OCI-LY7 (cell line): ENCODE results near the gene EIPR1. TPM values are rescaled to one million over a fixed set of nuclear protein-coding genes. Genes with fewer than 3 reads are reported as not detected.

Source experiments
- BruUV-seq: library from RNA; stranded (reverse); fragments of 400-500 nt; replicated peaks from 2 replicates; lab custom pipeline; 2021; lab: Mats Ljungman, UMichigan
- CTCF ChIA-PET: fragments of 300-600 bp; sonication (Branson Sonifier 250); formaldehyde crosslinking; loops from one replicate; lab custom pipeline; 2022; ENCODE audit warnings: antibody characterized with exemption; ENCODE audit not compliant: unreplicated experiment; lab: Charles Lee
- POLR2A ChIA-PET: fragments of 300-600 bp; sonication (Branson Sonifier 250); formaldehyde crosslinking; loops from one replicate; lab custom pipeline; 2022; ENCODE audit warnings: antibody characterized with exemption; lab: Charles Lee
- DNase-seq: peaks from one replicate; pipeline ENCODE4 v3.0.0-alpha.2; 2015; ENCODE audit warnings: low spot score
- H2AFZ ChIP-seq: fragments of 200-600 bp; sonication (generic), shearing (Covaris generic); 2 replicates; pipeline ENCODE4 v1.6.1; 2014; ENCODE audit warnings: mild to moderate bottlenecking, antibody characterized with exemption, low read length, moderate library complexity
- H3K27ac ChIP-seq: fragments of 200-600 bp; sonication (generic); 2 replicates; pipeline ENCODE4 v1.5.1; 2014; ENCODE audit warnings: mixed run types, low read depth, mild to moderate bottlenecking, moderate library complexity, low read length, inconsistent platforms; ENCODE audit not compliant: poor library complexity, severe bottlenecking
- H3K36me3 ChIP-seq: fragments of 200-600 bp; sonication (generic); 2 replicates; pipeline ENCODE4 v1.6.1; 2014; ENCODE audit warnings: mild to moderate bottlenecking, antibody characterized with exemption, low read length, moderate library complexity, mixed read lengths; ENCODE audit not compliant: insufficient read depth
- H3K4me1 ChIP-seq: fragments of 200-600 bp; sonication (generic); 2 replicates; pipeline ENCODE4 v1.5.1; 2014; ENCODE audit warnings: mild to moderate bottlenecking, low read length; ENCODE audit not compliant: insufficient read depth, poor library complexity, severe bottlenecking
- H3K4me2 ChIP-seq: fragments of 200-600 bp; sonication (generic); 2 replicates; pipeline ENCODE4 v1.6.1; 2014; ENCODE audit warnings: mild to moderate bottlenecking, low read length
- H3K4me3 ChIP-seq: fragments of 200-600 bp; sonication (generic); 2 replicates; pipeline ENCODE4 v1.5.1; 2014; ENCODE audit warnings: mild to moderate bottlenecking, low read depth, low read length; ENCODE audit not compliant: poor library complexity, severe bottlenecking
- H3K79me2 ChIP-seq: fragments of 200-600 bp; sonication (generic); 2 replicates; pipeline ENCODE4 v1.6.1; 2016; ENCODE audit warnings: low read depth, mild to moderate bottlenecking, low read length, moderate library complexity, mixed read lengths; ENCODE audit not compliant: insufficient read depth
- H3K9me2 ChIP-seq: fragments of 200-600 bp; sonication (generic); 2 replicates; pipeline ENCODE4 v1.6.1; 2016; ENCODE audit warnings: mild to moderate bottlenecking, low read length, mixed read lengths; ENCODE audit not compliant: insufficient read depth
- H3K9me3 ChIP-seq: fragments of 200-600 bp; sonication (generic); 2 replicates; pipeline ENCODE4 v1.6.1; 2014; ENCODE audit warnings: mild to moderate bottlenecking, mixed run types, low read length, mixed read lengths
- H4K20me1 ChIP-seq: fragments of 200-600 bp; sonication (generic); 2 replicates; pipeline ENCODE4 v1.6.1; 2014; ENCODE audit warnings: mild to moderate bottlenecking, antibody characterized with exemption, low read length, moderate library complexity, mixed read lengths; ENCODE audit not compliant: insufficient read depth
- EZH2phosphoT487 ChIP-seq: fragments of 200-600 bp; sonication (generic); IDR thresholded peaks from 2 replicates; pipeline ENCODE4 v1.6.1; 2018; ENCODE audit warnings: low read depth, borderline replicate concordance, mild to moderate bottlenecking, mixed run types, antibody characterized with exemption, low read length, moderate library complexity, mixed read lengths
- intact Hi-C: fragments of 100-400 bp; cut with micrococcal nuclease; formaldehyde crosslinking; loops from one replicate; pipeline ENCODE4 v1.10.0; 2022; ENCODE audit not compliant: unreplicated experiment
- total RNA-seq, 2 experiments: library from RNA; depleted of rRNA in 1 of 2; stranded (reverse); fragments of >200 nt in 1 of 2; shearing (Covaris generic) in 1 of 2; gene quantifications; 2 replicates each; pipeline ENCODE4 v1.2.3, GENCODE V29; 2014 to 2022
- TF ChIP-seq, protein P1 (sequence below): fragments of 200-600 bp; sonication (generic); conservative IDR thresholded peaks from 2 replicates; pipeline ENCODE4 v1.5.1; 2014; ENCODE audit warnings: mild to moderate bottlenecking, antibody characterized with exemption, low read length, moderate library complexity, mixed read lengths

Gene EIPR1
- total RNA-seq, 2 experiments from 2014 or later: 60.5 to 61.7 TPM

DNA sequence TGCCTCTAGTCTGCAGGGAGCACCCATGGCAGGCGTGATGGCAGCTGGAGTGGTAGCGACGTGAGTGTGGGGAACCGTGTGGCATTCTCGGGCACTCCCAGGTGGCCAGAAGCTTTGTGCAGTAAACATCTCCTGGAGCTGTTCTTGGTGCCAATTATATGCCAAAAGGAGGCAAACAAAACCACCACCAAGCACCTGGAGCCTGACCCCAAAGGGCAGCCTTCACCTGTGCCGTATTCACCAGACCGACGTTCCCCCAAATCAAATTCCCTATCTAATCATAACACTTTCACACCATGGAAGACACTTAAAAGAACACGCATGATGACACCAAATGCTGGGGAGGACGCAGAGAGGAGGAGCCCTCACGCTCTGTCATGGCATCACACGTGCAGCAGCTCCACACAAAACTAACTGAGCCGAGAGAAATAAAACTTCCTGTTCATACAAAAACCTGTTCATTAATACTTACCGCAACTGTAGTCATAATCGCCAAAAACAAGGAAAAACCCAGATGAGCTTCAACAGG lies 123.6 kb downstream of the EIPR1 start:
- intact Hi-C loops: no loop called here
- Histone ChIP-seq H3K4me1 (peaks cover 24% of the 10 kb centered on the region), H3K36me3 (peaks cover 43% of the 10 kb centered on the region), H2AFZ (peak overlapping the region; percentile 17; the same call in 1 of the 2 replicates), H3K9me2 (no peaks in the 10 kb centered on the region), H3K4me2 (peak overlapping the region; percentile 60), H3K9me3 (peaks cover 23% of the 10 kb centered on the region), H3K27ac (peak overlapping the region; percentile 59), H4K20me1 (no peaks in the 10 kb centered on the region), H3K79me2 (no peaks in the 10 kb centered on the region), H3K4me3 (peak overlapping the region; percentile 31)
- BruUV-seq: no TSS peak
- no peak for DNase-seq
- CTCF ChIA-PET: no interaction called here
- TF ChIP-seq EZH2phosphoT487: no peak
- TF ChIP-seq, protein P1, sequence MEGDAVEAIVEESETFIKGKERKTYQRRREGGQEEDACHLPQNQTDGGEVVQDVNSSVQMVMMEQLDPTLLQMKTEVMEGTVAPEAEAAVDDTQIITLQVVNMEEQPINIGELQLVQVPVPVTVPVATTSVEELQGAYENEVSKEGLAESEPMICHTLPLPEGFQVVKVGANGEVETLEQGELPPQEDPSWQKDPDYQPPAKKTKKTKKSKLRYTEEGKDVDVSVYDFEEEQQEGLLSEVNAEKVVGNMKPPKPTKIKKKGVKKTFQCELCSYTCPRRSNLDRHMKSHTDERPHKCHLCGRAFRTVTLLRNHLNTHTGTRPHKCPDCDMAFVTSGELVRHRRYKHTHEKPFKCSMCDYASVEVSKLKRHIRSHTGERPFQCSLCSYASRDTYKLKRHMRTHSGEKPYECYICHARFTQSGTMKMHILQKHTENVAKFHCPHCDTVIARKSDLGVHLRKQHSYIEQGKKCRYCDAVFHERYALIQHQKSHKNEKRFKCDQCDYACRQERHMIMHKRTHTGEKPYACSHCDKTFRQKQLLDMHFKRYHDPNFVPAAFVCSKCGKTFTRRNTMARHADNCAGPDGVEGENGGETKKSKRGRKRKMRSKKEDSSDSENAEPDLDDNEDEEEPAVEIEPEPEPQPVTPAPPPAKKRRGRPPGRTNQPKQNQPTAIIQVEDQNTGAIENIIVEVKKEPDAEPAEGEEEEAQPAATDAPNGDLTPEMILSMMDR: no peak
- POLR2A ChIA-PET: interaction anchor here (1.6 kb wide), 1 partner anchor 12 kb away, joined by 4 read pairs; no protein-coding TSS in a partner anchor

DNA sequence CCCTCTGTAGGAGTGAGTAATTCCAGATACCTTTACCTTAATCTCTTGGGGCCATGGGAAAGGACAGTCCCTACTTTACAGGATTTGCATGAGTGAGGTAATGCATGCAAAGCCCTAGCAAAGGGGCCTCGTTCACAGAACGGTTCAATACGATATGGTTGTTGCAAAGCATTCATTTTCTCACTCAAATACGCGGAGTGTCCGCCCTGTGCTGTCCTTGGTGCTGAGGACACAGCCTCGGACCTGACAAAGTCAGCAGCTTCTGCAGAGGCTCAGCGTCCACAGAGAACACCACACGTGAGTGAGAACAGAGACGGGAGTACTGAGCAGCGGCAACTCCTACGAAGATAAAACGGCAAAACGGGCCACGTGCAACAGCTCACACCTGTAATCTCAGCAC lies 125.7 kb downstream of the EIPR1 start:
- BruUV-seq: no TSS peak

More for the DNA sequence above, 125.7 kb downstream of the EIPR1 start:
- Histone ChIP-seq H3K4me3 (no peak overlapping the region), H3K4me2 (no peak overlapping the region), H3K79me2 (no peaks in the 10 kb centered on the region), H3K9me2 (no peaks in the 10 kb centered on the region), H3K27ac (no peak overlapping the region), H4K20me1 (no peaks in the 10 kb centered on the region), H2AFZ (no peak overlapping the region), H3K36me3 (peaks cover 54% of the 10 kb centered on the region), H3K9me3 (peaks cover 26% of the 10 kb centered on the region), H3K4me1 (peaks cover 24% of the 10 kb centered on the region)
- no peak for DNase-seq
- TF ChIP-seq, protein P1: no peak
- TF ChIP-seq EZH2phosphoT487: no peak
- POLR2A ChIA-PET: interaction anchor here (0.5 kb wide), 1 partner anchor 9 kb away, joined by 3 read pairs; no protein-coding TSS in a partner anchor
- intact Hi-C loops: no loop called here
- CTCF ChIA-PET: no interaction called here
